A549 treated with AZD2906 at 1 μM for 4 hours (cell line): ENCODE results near the gene PDE11A. TPM values are rescaled to one million over a fixed set of nuclear protein-coding genes. Genes with fewer than 3 reads are reported as not detected.

Experiments used
- total RNA-seq: library from RNA; stranded (reverse); fragments of 200-300 nt; extraction: Qiagen RNA extraction; gene quantifications from 5 replicates; pipeline ENCODE4 v1.2.3, GENCODE V29; 2022

The PDE11A gene
- 0.24 to 0.50 TPM (median 0.38 TPM) in 5 replicates for total RNA-seq

DNA sequence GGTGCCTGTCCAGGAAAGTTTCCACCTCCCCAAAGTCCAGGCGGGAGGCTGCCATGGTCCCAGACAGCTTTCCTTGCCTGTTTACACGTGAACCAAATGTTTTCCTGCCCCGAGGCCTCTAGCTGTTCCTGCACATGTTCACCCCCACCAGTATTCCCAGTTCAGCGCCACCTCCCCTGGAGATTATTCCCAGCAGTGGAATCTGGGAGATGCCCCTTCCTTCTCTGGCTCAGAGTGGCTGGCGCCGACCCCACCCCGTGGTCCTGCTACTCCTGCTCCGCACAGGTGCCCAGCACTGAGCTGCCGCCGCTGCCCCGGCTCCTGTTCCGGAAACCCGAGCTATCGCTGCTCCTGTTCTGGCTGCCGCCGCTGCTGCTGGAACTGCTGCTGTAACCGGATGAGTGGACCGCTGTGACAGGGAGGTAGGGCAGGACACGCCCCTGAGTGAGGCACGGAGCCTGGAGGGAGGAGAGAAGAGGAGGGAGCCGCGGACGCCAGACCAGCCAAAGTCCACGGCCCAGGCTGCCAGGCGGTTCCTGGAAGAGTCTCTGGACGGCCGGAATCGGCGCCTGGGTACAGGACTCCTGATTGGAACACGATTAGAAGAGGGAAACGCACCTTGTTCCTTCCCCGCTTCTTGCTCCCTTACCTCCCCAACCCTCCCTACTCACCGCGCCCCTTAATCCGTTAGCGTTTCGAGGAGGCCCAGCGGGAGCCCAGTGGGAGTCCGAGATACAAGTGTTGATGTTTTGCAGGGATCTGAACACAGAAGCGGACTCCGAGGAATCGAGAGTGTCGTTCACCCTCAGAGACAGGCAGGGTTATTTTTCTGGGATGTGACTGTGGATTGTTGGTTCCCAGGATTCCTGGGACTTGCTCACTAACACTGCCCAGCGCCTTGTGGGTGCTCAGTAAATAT is at the start of gene PDE11A:
Gene PDE11A (minus strand): TSS at position 395 of the 919 bp plus-strand sequence. CDS start 340 bp downstream, at position 55.

DNA sequence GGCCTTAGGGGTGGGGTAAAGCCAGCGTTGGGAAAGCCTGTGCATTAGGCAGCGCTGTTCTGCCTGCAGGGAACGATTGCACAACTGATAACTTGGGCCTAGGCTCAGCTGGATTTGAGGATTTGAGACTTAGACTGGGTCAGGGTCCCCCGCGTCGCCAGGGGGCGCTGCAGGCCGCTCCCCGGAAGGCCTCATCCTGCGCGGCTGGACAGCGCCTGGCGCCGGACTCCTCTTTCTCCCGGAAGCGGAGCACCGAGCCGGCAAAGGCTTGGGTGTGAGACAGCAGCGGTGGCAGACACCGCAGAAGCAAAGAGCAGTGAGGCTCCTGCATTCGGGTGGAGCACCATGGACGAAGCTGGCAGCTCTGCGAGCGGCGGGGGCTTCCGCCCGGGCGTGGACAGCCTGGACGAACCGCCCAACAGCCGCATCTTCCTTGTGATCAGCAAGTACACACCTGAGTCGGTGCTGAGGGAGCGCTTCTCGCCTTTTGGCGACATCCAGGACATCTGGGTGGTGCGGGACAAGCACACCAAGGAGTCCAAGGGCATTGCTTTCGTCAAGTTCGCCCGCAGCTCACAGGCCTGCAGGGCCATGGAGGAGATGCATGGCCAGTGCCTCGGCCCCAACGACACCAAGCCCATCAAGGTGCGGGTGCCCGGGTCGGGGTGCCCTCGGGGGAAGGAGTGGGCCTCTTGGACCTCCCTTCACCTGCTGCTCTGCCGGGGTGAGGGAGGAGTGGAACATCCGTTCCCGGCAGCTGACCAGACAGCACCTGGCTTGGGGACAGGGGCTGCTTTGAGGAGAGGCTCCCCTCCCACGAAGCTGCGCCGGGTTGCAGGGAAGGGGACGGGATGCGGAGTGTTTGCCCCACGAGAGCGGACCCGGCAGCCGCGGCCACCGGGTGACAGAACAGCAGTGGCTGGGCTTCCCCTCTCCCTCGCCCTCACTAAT is 39.9 kb upstream of the PDE11A start, which contains the start of gene RBM45:
Gene RBM45 (plus strand): TSS at position 236 of the 951 bp plus-strand sequence. CDS start 110 bp downstream, at position 346.

Other genes starting within 250 kb of the PDE11A start
- gene RBM45, start 39.7 kb upstream of the PDE11A start, total RNA-seq, result 11.3 to 13.5 TPM (median 12.4 TPM) in 5 replicates
- gene OSBPL6, start 121.7 kb upstream of the PDE11A start, total RNA-seq, result 5.8 to 7.4 TPM (median 6.1 TPM) in 5 replicates